NCI-H446 treated with DMSO at 0.1 percent for 48 hours (cell line): ENCODE results near the gene CPPED1.
"Not testable (repeated sequence)": the region's sequence is repeated elsewhere in the genome, so short reads cannot be mapped to it uniquely, and the experiment has no call there.

Experiments
- DNase-seq: peaks from one replicate; lab custom pipeline; 2025; lab: John Stamatoyannopoulos, UW

The CPPED1 gene, protein sequence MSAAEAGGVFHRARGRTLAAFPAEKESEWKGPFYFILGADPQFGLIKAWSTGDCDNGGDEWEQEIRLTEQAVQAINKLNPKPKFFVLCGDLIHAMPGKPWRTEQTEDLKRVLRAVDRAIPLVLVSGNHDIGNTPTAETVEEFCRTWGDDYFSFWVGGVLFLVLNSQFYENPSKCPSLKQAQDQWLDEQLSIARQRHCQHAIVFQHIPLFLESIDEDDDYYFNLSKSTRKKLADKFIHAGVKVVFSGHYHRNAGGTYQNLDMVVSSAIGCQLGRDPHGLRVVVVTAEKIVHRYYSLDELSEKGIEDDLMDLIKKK

DNA sequence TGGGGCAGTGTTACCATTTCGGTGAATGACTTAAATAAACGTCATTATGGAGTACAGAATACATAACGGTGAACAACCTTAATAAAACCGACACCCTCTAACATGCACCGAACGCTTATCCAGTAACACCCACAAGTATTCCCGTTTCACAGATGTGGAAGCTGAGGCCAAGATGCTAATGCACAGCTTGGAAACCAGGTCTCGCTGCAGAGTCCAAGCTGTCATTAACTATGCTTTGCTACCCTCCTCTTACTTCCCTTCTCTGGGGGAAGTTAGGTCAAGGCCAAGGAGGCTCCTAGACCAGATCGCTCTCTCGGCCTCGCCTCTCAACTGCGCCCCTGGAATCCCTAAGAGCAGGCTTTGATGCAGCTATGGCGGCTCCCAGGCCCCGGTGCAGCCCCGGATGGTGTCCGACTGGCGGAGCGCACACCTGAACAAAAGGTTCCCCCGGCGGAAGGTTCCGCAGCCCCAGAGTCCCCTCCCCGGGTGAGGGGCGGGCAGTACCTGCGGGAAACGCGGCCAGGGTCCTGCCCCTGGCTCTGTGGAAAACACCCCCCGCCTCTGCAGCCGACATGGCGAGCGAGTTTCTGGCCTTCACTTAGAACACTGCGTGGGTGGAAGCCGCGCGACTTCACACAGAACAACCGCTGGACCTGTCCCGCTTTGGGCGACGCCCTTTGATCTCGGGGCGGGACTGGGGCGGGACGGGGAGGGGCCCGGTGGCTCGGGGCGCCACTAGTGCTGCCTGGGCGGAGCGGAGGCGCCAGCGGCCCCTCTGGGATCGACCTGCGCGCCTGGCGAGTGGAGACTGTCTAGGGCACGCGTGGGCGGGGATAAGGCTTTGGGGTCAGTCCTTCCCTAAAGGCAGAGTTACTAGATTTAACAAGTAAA lies at the start of gene CPPED1:
Gene CPPED1 (minus strand): TSS at position 685 of the 891 bp plus-strand sequence. CDS start 111 bp downstream, at position 574.
- peak; percentile 81 for DNase-seq

GRCh38 chr16:12850186-12850585 lies 46.5 kb upstream of the CPPED1 start:
- DNase-seq, result no peak

GRCh38 chr16:12846592-12846991 lies 42.9 kb upstream of the CPPED1 start:
- DNase-seq, result no peak

DNA sequence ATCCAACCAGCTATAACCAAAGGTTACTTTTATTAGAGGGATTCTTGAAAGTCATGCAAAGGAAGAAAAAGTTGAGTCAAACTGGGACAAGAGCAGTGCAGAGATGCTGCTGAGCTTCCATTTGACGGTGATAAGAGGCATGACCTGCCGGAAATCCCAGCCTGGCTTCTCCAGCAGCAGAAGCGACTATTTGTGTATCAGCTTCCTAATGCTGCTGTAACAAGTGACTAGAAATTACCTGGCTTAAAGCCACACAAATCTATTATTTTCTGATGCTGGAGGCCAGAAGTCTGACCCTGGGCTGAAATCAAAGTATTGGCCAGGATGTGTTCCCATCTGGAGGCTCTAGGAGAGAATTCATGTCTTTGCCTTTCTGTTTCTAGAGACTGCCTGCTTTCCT lies 41.6 kb upstream of the CPPED1 start:
- no peak for DNase-seq

DNA sequence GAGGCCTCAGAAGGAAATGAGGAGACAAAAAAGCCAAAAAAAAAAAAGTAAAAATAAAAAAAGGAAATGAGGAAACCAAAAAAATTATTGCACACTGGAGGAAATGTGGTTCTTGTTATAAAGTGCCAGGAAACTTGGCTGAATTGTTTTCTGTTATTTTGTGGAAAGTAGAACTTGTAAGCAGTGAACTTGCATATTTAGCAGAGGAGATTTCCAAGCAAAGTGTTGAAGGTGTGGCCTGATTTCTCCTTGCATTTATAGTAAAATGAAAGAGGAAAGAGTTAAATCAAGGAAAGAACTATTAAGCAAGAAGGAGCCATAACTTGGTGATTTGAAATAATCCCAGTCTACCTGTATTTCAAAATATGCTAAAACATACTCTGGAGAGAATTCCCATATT lies 34.1 kb upstream of the CPPED1 start:
- DNase-seq, result no peak

- no peak for DNase-seq
Observed at GRCh38 chr16:12837291-12837690, 33.6 kb upstream of the CPPED1 start.

- no peak for DNase-seq
Observed at GRCh38 chr16:12833926-12834325, 30.2 kb upstream of the CPPED1 start.

DNA sequence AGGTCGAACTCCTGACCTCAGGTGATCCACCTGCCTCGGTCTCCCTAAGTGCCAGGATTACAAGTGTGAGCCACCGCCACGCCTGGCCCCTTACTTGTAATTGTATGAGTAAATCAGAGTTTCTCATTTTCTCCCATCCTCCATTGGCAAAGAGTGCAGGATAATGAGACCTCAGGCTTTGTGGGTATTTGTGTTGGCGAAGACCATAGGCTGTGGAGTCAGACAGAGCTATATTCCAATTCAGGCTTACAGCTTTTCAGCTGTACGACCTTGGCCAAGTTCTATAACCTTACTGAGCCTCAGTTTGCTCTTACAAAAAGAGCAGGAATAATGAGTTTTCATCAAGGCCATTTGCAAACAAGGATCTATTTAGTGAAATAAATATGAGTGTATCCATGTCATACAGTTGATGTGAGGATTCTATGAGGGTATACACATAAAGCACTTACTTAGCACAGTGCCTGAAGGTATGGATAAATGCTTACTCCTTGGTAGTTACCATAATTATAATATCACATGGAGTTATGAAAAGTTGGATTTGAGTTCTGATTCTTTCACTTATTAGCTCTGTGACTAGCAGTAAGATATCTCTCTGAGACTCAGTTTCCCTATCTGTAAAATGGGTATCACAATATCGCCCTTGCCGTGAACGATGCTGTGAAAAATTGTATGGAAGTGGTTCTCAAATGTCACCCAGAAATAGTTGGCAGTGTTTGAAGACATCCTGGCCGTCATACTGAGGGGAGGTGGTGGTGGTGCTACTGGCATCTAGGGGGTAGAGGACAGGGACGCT lies 25.6 kb upstream of the CPPED1 start:
- DNase-seq, result no peak

GRCh38 chr16:12828206-12828605 lies 24.5 kb upstream of the CPPED1 start:
- no peak for DNase-seq

DNA sequence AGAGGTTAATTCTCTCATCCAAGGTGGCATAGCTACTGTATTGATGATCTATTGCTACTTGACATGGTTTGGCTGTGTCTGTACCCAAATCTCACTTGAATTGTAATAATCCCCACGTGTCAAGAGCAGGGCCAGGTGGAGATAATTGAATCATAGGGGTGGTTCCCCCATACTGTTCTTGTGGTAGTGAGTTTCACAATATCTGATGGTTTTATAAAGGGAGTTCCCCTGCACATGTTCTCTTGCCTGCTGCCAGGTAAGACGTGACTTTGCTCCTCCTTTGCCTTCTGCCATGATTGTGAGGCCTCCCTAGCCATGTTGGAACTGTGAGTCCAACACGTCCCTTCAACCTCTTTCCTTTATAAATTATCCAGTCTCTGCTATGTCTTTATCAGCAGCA lies 22.9 kb upstream of the CPPED1 start:
- DNase-seq, result no peak

GRCh38 chr16:12819126-12820117 lies 15.7 kb upstream of the CPPED1 start:
- peak; percentile 8 for DNase-seq

- no peak for DNase-seq
Observed at GRCh38 chr16:12818326-12818725, 14.6 kb upstream of the CPPED1 start.

- not testable (repeated sequence) for DNase-seq
Observed at GRCh38 chr16:12816791-12817214, 13.1 kb upstream of the CPPED1 start.

DNA sequence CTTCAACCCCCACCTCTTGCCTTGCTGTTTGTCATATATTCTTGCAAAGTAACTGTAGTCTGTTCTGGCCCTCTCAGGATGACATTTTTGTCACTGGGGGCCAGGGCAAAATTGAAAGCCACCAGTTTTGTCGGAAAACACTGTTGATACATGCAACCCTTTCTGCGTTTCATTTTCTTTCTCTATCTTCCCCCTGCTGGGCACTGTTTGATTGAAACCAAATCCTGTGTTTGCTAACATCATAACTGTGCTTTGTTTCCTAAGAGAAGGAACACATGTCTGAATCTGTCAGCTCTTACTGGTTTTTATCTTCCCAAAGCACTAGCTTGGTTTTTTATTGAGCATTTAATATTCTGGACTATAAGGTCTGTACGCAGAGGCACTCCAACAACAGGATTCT lies 11.7 kb upstream of the CPPED1 start:
- DNase-seq, result no peak

GRCh38 chr16:12813734-12814133 lies 10.0 kb upstream of the CPPED1 start:
- not testable (repeated sequence) for DNase-seq

DNA sequence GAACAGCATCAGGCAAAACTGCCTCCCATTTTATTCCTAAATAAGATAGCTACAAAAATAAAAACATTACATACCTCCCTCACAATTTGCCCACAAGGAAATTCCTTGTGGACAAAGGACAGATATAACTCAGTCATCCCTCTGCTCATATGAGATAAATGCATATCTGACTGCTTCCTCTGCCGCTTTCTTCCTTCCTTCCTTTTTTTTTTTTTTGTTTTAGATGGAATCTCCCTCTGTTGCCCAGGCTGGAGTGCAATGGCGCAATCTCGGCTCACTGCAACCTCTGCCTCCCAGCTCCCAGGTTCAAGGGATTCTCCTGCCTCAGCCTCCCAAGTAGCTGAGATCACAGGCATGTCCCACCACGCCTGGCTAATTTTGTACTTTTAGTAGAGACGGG lies 9.6 kb upstream of the CPPED1 start:
- DNase-seq, result not testable (repeated sequence)

DNA sequence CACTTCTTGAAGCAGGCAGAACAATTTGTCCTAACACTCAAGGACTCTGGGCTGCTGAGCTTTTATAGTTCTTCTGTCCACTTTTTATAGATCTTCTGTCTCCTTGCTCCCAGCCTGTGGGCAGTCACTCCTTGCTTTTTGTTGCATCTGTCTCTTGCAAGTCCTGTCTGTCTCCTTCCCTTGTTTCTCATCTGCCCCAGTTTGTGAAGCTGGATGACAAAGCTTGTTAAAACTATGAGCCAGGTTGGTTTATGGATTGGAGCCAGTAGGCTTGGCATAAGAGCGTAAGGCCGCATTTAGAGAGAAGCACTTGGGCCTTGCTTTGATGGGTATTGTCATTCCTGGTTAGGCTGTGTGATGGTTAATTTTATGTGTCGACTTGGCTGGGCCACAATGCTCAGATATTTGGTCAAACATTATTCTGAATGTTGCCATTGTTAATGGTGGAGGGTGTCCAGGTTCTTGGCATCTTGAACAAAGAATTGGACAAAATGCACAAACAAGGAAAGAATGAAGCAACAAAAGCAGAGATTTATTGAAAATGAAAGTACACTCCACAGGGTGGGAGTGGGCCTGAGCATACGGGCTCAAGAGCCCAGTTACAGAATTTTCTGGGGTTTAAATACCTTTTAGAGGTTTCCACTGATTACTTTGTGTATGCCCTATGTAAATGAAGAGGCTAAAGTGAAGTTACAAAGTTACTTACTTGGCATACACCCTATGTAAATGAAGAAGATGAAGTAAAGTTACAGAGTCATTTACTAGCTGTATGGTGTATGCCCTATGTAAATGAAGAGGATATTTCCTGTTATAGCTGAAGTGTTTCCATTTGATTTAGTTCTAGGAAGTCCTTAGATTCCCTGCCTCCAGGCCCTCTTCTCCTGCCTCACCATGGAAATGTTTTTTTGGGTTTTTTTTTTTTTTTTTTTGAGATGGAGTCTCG lies 8.0 kb upstream of the CPPED1 start:
- no peak for DNase-seq

- no peak for DNase-seq
Observed at GRCh38 chr16:12805066-12805465, 1.4 kb upstream of the CPPED1 start.

- no peak for DNase-seq
Observed at GRCh38 chr16:12804395-12804794, 708 bp upstream of the CPPED1 start.

GRCh38 chr16:12802661-12803060 lies 1.0 kb downstream of the CPPED1 start:
- no peak for DNase-seq
